Cardiac septum (tissue), 1 donor: ENCODE measurements around the gene MAP1LC3A. TPM values are rescaled to one million over a fixed set of nuclear protein-coding genes. Genes with fewer than 3 reads are reported as not detected.

ENCODE experiments used
- DNase-seq: peaks from one replicate; pipeline ENCODE4 v3.0.0-alpha.2; 2020; ENCODE audit warnings: low spot score
- intact Hi-C: fragments of 100-400 bp; cut with DNase I; formaldehyde crosslinking; loops from one replicate; pipeline ENCODE4 v1.14.0; 2022
- total RNA-seq: library from RNA; stranded (reverse); fragmentation: NEBNext Ultra II Directional; extraction: Animal tissue kit (Norgen Biotek cat#: 25700); gene quantifications from one replicate; pipeline ENCODE4 v1.2.1, GENCODE V29; 2021
- donor health status: DM: no; HTN: no; CAD: no.

The MAP1LC3A gene
- total RNA-seq, 1 donor from 2014 or later, result 61.0 TPM

DNA sequence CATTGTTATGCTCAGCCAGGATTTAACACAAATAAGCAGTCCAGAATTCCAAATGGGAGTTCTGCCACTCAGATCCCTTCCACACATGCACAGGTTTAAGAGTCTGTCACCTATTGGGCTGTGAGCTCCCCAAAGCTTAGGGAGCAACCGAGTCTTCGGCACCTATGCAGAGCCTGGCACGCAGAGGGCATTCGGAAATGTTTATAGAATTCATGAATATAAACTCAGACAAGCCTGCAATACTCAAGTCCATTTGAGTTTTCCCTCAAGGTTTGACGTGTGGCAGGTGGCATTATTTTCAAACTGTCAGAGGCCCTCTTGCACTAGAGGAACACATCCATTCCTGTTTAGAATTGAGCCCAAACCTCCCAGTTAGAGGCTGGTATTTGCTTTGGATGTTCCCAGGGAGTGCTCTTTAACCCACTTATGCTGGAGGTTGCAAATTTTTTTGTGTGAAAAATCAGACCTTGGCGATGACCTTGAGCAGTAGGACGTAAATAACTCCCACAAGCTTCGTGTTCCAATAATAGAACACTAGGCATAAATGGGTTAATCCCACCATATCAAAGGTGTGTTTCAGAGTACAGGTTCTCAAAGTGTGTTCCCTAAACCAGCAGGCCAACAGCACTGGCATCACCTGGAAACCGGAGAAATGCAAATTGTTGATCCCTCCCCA, 28.1 kb downstream of the MAP1LC3A start:
- DNase-seq, result no peak
- intact Hi-C loops, result no loop called here

DNA sequence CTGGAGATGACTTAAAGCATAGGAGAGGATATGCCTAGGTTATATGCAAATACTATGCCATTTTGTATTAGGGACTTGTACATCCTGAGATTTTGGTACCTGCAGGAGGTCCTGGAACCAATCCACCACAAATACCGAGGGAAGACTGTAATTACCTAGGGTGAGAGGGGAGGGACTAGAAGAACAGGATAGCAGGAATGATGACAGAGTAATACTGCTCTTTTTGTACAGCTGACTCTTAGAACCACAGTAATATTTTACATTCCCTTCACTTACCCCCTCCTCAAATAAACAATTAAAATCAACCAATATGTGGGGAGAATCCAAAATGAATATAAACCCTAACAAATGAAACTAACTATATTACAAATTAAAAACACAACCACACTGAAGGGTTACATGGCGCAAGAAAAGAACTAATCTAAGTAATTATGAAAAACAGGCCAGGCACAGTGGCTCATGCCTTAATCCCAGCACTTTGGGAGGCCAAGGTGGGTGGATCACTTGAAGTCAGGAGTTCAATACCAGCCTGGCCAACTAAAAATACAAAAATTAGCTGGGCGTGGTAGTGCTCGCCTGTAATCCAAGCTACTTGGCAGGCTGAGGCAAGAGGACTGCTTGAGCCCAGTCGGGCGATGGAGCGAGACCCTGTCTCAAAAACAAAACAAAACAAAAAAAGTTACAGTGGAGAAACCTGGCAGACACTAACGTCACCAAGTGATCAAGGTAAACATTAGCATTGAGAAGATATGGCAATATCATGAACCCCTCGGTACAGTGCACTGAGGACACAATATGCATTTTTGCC, 37.1 kb downstream of the MAP1LC3A start:
- intact Hi-C loops, result no loop called here
- no peak for DNase-seq

- intact Hi-C loops, result no loop called here
Measured at GRCh38 chr20:34600892-34601653, 42.6 kb downstream of the MAP1LC3A start.

GRCh38 chr20:34604980-34605788, 46.7 kb downstream of the MAP1LC3A start:
- no peak for DNase-seq
- intact Hi-C loops, result no loop called here

More at GRCh38 chr20:34600892-34601653, 42.6 kb downstream of the MAP1LC3A start:
- no peak for DNase-seq

- intact Hi-C loops, result no loop called here
- no peak for DNase-seq
Measured at GRCh38 chr20:34607066-34607465, 48.5 kb downstream of the MAP1LC3A start.

Other genes with a start within 250 kb of the MAP1LC3A start
- 36.4 TPM for gene ITCH, start 195.4 kb upstream of the MAP1LC3A start, total RNA-seq
- gene DYNLRB1, start 42.3 kb upstream of the MAP1LC3A start, total RNA-seq, result 157 TPM
- gene PIGU, start 118.4 kb downstream of the MAP1LC3A start, total RNA-seq, result 11.0 TPM
- 117 TPM for gene TP53INP2, start 145.6 kb downstream of the MAP1LC3A start, total RNA-seq